Measurements from ENCODE around the gene CFAP119.

The CFAP119 gene

DNA sequence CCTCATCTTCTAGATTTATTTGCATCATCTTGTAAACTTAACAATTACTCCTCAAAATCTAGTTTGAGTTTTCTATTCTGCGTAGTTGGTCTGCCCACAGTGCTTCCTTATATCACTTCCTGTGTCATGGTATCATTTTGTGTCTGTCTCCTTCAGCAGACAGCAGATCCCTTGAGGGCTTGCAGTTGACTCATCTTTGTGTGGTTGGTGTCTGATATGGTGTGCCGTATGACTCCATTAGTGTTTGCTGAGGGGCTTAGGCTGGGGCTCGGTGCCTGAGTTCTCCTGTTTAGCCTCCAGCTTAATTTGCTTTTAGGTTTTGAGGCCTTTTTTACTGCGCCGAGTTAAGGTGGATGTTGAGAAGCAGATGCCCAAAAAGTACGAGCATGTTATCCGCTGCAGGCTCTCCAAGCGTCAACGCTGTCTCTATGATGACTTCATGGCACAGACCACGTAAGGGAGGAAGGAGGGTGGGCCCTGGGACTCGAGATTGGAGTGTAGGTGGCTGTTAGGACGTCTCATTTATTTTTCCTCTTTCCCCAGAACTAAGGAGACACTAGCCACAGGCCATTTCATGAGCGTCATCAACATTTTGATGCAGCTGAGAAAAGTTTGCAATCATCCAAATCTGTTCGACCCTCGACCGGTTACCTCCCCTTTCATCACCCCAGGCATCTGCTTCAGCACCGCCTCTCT is 46.0 kb downstream of the CFAP119 start:
- TF ChIP-seq, protein P1, sequence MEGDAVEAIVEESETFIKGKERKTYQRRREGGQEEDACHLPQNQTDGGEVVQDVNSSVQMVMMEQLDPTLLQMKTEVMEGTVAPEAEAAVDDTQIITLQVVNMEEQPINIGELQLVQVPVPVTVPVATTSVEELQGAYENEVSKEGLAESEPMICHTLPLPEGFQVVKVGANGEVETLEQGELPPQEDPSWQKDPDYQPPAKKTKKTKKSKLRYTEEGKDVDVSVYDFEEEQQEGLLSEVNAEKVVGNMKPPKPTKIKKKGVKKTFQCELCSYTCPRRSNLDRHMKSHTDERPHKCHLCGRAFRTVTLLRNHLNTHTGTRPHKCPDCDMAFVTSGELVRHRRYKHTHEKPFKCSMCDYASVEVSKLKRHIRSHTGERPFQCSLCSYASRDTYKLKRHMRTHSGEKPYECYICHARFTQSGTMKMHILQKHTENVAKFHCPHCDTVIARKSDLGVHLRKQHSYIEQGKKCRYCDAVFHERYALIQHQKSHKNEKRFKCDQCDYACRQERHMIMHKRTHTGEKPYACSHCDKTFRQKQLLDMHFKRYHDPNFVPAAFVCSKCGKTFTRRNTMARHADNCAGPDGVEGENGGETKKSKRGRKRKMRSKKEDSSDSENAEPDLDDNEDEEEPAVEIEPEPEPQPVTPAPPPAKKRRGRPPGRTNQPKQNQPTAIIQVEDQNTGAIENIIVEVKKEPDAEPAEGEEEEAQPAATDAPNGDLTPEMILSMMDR (conservative IDR thresholded peaks at IDR 0.05; ENCODE audit: low read depth) = no peak
- ChIA-PET POLR2A (ENCODE audit: low non-redundant PET) (interaction anchor here (0.6 kb wide), 1 partner anchor 15 kb away, joined by 3 read pairs; no protein-coding TSS in a partner anchor), CTCF (no interaction called here)
- no peak for DNase-seq (ENCODE audit: low spot score)
- no peak overlapping the region for H3K27ac ChIP-seq

DNA sequence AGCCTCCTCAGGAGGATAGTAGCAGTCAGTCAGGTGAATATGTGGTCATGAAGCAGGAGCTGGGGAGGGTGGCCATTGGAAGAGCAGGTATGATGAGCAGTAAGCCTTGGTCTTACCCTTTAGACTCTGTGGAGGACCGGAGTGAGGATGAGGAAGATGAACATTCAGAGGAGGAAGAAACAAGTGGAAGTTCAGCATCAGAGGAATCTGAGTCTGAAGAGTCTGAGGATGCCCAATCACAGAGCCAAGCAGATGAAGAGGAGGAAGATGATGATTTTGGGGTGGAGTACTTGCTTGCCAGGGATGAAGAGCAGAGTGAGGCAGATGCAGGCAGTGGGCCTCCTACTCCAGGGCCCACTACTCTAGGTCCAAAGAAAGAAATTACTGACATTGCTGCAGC is 50.1 kb downstream of the CFAP119 start:
- no peak for DNase-seq (ENCODE audit: low spot score)
- CTCF ChIA-PET = interaction anchor here (0.6 kb wide), 1 partner anchor 14 kb away, joined by 4 read pairs; no protein-coding TSS in a partner anchor
- no peak overlapping the region for H3K27ac ChIP-seq
- TF ChIP-seq, protein P1 (conservative IDR thresholded peaks at IDR 0.05; ENCODE audit: low read depth) = no peak
- POLR2A ChIA-PET (ENCODE audit: low non-redundant PET) = no interaction called here

DNA sequence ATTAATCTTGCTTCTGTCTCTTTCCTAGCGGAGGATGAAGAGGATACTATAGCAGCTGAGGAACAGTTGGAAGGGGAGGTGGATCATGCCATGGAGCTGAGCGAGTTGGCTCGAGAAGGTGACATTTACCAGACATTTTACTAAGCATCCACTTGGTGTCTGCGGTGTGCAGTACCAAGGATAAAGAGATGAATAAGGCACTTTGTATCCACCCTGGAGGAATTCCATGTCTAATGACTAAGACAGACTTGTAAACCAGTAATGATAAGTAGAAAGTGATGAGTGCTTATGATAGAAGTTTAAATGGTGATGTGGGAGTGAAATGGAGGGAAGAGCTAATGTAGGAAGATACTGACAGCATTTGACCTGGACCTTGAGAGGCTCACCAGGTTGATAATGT is 50.9 kb downstream of the CFAP119 start:
- no peak overlapping the region for H3K27ac ChIP-seq
- ChIA-PET CTCF (no interaction called here), POLR2A (ENCODE audit: low non-redundant PET) (no interaction called here)
- DNase-seq (ENCODE audit: low spot score) = no peak
- TF ChIP-seq, protein P1 (conservative IDR thresholded peaks at IDR 0.05; ENCODE audit: low read depth) = no peak

Data from RWPE1 (cell line).